Inflammatory macrophage treated with lipopolysaccharide for 4 hours (primary cell): Measurements from ENCODE around the gene TOGARAM2.

Source experiments
- DNase-seq: peaks from one replicate; pipeline ENCODE4 v3.0.0-alpha.2; 2020

Gene TOGARAM2

DNA sequence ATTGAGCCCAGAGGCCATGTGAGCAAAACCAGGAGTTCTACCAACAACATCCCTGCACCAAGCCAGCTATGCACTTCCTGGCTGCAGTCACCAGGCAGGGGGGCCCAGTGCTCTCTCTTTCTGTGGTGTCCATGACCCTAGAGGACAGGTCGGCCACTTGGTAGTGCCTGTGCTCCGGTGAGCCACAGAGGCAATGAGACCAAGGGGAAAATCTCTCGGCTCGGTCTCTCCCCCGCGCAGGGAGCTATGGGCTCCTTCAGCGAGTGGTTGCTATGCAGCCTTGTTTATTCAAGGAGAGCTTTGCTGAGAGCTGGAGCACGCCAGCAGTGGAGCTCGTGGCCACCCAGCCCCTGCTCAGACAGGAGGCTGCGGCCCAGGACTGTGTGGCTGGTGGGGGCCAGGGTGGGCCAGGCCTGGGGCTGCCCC, at the start of gene TOGARAM2:
TSS of gene TOGARAM2 (plus strand) at position 283 of the 426 bp plus-strand sequence. CDS start 13,537 bp downstream, outside the sequence.
- no peak for DNase-seq

DNA sequence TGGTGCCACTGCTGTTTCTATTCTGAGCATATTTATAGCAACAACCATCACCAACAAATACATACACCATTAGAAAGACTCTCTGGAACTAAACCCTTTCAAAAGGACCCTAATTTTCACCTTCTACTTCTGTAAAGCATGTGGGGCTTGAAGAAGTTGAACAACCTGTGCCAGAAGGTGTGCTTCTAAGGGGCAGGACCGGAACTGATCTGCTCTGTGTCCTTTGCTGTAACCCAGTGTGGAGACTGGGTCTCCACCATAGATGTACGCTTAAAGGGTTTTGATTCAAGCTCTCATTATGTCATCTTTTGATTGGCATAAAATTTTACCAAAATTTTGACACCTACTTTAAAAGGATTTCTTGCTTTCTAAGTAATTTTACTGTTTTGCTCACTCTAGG, 46.3 kb upstream of the TOGARAM2 start:
- no peak for DNase-seq

DNA sequence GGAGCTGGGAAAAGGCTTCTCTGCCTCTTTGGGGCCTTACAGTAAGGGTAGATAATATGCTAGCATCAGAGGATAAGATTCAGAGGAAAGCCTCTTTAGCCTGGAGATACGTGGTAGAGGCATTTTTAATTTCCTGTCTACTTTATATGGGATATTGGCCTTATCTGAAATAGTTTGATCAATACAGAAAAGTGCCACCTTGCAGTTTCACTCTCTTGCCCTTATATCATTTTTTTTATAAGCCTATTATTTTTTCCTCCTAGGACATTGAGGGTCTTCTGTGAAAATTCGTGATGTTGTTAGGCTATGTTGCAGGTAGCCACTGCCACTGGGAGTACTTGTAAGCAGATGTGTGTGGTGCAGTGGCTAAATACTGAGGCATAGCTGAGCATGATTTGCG, 40.1 kb upstream of the TOGARAM2 start:
- no peak for DNase-seq

- no peak for DNase-seq
Observed at GRCh38 chr2:28944535-28945248, 36.4 kb upstream of the TOGARAM2 start.

GRCh38 chr2:28948160-28948559, 32.9 kb upstream of the TOGARAM2 start:
- DNase-seq, result no peak

- no peak for DNase-seq
Observed at GRCh38 chr2:28949190-28949589, 31.9 kb upstream of the TOGARAM2 start.

GRCh38 chr2:28949617-28950305, 31.3 kb upstream of the TOGARAM2 start:
- no peak for DNase-seq

GRCh38 chr2:28950941-28951630, 30.0 kb upstream of the TOGARAM2 start:
- no peak for DNase-seq

- peak; percentile 83 for DNase-seq
Observed at GRCh38 chr2:28951910-28952835, 28.9 kb upstream of the TOGARAM2 start.

DNA sequence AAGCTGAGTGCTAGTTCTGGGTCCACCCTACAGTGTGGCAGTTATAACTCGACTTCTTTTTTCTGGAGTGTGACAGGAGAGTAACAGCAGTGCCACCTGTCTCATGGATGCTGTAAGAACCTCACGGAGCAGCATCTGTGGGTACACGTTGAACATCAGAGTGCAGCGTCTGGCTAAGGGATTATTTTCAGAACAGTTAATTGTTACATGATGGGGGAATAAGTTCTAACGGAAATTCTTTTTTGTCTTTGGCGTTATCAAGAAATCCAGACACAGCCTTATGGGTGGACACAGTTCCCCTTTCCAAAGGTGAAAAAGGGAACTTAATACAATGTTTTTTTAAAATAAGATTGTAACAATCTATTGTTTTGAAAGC, 28.3 kb upstream of the TOGARAM2 start:
- peak; percentile 67 for DNase-seq

DNA sequence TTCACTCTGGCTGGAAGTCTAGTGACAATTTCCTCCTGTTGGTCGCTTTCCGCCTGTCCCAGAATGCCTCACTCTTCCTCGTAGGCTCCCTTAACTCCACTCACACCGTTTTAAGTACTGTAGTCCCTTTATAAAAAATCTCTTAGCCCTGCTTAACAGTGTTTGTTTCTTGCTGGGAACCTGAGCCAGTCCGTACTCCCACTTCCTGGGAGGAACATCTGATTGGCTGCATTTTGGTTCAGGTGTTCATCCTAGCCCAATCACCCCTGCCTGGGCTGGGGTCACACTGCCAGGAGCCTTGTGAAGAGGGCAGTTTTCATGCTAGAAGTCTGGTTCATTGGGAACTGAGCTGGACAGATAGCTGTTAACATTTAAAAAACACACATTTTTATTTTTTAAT, 25.6 kb upstream of the TOGARAM2 start:
- no peak for DNase-seq

GRCh38 chr2:28956415-28956826, 24.7 kb upstream of the TOGARAM2 start:
- no peak for DNase-seq

DNA sequence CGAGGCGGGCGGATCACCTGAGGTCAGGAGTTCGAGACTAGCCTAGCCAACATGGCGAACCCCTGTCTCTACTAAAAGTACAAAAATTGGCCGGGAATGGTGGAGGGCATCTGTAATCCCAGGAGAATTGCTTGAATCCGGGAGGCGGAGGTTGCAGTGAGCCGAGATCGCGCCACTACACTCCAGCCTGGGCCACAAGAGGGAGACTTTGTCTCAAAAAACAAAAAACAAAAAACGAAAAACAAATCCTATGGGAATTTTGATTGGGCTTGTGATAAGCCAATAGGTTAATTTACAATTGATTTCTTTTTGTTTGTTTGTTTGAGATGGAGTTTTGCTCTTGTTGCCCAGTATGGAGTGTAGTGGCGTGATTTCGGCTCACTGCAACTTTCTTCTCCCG, 24.2 kb upstream of the TOGARAM2 start:
- no peak for DNase-seq

DNA sequence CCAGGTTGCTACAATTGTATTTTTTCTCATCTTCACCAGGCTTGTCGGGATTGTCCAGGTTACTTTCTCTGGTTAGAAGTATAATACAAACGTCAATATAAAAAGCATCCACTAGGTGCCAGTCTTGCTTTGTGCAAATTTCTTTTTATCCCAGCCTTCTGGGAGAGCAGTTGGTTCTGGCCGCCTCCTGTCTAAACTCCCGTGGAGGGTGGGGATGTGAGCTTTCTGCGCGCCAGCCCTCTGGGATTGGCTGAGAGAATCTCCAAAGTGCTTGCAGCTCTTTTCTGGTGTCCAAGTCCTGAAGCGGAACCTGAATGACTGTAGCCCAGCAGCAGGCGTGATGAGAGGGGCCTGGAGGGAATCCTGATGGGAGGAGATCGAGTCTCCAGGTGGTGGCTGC, 22.4 kb upstream of the TOGARAM2 start:
- peak; percentile 67 for DNase-seq

GRCh38 chr2:28960401-28960800, 20.7 kb upstream of the TOGARAM2 start:
- DNase-seq, result no peak

GRCh38 chr2:28962505-28962904, 18.6 kb upstream of the TOGARAM2 start:
- no peak for DNase-seq

GRCh38 chr2:28970464-28971160, 10.5 kb upstream of the TOGARAM2 start:
- no peak for DNase-seq

- DNase-seq, result peak; percentile 80
Observed at GRCh38 chr2:28972778-28973335, 8.2 kb upstream of the TOGARAM2 start.

DNA sequence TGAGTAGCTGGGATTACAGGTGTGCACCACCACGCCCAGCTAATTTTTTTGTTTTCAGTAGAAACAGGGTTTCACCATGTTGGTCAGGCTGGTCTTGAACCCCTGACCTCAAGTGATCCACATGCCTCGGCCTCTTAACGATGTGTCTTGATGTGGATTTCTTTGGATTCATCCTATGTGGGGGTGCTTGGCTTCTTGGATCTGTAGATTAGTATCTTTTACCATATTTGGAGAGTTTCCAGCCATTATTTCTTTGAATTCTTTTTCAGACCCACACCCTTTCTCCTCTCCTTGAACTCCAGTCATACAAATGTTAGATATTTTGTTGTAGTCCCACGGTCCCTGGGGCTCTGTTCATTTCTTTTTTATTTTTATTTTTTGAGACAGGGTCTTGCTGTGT, 6.8 kb upstream of the TOGARAM2 start:
- DNase-seq, result no peak

DNA sequence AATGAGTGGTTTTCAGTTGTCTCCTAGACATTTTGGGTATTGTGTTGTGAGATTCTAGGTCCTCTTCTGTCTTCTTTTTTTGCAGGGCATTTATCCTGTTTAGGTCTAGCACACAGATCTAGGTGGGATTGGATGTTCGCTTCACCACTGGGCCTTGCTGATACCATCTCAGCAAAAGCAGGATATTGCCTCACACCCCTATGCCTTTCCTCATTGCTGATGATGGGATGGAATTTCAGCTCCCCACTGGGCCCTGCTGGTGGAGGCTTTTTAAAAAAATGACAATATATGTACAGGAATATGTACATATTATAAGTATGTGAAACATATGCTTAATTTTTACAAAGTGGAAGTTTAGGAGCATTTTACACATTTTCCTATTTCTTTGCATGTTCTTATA, 5.4 kb upstream of the TOGARAM2 start:
- DNase-seq, result no peak

- DNase-seq, result no peak
Observed at GRCh38 chr2:28976584-28976983, 4.5 kb upstream of the TOGARAM2 start.
